CD4-positive, alpha-beta T cell treated with Interleukin-17A for 4 hours (primary cell): ENCODE data around the gene ADSL.

Experiments
- DNase-seq: peaks from one replicate; pipeline ENCODE4 v3.0.0-alpha.2; 2020; ENCODE audit warnings: mixed read lengths

Gene ADSL

DNA sequence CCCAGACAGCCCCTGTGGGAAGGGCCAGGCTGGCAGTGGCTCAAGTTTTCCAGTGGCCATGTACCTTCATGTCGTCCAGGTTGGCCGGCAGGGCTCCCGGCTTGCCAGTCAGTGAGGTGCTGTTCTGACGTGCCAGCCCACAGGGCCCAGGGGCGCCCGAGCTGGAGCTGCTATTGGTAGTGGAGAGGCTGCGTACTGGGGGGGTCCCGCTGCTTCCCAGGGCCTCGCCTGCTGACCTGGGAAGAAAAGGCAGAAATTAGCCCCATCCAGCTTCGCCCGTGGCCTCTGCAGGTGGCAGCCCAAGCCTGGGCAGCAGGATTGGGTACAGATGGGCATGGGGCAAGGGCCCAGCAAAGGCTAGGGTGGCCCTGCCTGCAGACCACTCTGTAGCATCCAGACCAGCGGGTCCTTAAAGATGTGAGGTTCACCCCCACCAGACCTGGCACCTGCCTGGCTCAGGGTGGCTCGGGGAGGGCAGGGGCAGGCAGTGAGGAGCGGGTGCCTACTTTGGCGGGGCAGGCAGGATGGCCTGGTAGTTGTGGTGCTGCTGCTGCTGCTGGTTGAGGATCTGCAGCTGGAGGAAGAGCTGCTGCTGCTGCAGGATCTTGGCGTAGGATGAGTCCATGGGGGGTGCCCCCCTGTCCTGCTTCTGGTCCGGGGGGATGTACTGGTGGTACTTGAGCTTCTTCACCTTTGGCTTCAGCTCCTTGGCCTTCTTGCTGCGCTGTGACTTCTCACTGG lies 74.2 kb downstream of the ADSL start:
- DNase-seq = no peak

DNA sequence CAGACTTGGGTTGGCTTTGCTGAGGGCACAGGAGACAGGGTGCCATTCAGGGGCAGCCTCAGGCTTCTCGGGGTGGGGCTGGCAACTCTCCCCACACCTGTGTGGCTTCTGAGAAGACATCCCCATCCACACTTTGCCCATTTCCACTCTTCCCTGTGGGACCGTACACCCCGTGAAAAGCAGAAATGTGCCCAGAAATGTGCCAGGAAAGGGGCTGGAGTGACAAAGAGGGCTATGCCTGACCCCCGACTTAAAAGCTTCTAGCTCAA lies 74.7 kb downstream of the ADSL start:
- no peak for DNase-seq

DNA sequence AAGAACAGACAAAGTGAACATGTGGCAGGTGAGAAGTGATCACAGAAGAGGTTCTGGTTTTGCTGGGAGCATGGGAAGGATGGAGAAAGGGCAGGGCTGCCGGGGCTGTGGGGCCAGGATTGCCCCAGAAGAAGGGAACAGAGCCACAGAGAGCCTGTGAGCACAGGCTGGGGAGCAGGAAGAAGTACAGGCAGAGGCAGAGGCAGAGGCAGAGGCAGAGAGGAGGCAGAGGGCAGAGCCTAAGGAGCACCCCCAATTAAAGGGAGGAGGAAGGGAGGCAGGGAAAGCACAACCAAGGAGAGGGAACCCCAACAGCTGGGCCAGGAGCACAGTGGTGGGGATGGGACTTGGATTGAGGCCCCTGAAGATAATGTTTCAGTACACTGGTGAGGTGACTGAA lies 75.6 kb downstream of the ADSL start:
- DNase-seq = no peak

DNA sequence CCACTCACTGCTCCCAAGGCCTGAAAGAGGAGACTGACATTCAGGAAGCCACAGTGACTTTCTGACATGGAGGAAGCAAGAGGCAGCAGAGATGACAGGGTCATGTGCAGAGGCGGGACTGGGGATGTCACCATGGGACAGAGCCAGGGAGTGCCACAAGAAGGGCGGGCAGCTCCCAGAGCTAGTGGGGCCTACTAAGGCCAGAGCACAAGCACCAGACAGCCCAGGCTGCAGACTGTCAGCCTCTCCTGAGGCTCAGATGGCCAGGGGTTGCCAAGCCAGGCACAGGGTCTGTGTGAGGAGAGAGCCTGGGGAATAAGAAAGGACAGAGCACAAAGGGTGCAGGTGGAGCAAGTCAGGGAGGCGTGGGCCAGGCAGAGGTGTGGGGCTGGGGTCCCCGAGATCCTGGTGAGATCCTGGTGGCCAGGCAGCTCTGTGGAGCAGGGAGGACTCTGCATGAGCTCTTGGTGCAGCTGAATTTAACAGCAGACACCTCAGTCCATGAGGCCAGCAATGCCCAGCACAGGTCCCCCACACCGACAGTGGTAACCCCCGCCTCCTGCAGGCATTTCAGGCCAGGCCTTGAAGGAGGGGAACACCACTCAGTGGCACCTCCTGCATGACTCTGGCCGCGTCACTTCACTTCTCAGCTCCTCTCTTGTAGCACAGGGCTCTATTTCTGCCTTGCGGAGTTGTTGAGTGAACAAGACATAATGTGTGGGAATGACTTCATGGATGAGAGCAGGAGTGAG lies 76.4 kb downstream of the ADSL start:
- DNase-seq = no peak

DNA sequence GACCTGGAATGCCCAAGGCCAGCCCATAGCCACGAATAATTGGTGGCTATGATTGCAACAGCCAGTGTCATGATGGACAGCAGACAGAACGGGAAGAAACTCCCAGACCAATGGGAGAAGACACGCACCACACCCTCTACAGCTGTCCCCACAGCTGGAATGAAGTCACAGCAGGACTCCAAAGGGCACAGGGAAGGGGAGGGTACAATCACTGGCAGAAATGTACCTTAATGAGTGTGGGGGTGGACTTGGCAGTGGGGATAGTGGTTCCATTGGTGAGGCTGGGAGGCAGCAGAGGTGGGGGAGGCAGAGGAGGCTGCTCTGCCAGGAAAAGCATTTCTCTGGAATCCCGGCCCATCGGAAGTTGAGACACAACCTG lies 77.0 kb downstream of the ADSL start:
- DNase-seq = no peak

DNA sequence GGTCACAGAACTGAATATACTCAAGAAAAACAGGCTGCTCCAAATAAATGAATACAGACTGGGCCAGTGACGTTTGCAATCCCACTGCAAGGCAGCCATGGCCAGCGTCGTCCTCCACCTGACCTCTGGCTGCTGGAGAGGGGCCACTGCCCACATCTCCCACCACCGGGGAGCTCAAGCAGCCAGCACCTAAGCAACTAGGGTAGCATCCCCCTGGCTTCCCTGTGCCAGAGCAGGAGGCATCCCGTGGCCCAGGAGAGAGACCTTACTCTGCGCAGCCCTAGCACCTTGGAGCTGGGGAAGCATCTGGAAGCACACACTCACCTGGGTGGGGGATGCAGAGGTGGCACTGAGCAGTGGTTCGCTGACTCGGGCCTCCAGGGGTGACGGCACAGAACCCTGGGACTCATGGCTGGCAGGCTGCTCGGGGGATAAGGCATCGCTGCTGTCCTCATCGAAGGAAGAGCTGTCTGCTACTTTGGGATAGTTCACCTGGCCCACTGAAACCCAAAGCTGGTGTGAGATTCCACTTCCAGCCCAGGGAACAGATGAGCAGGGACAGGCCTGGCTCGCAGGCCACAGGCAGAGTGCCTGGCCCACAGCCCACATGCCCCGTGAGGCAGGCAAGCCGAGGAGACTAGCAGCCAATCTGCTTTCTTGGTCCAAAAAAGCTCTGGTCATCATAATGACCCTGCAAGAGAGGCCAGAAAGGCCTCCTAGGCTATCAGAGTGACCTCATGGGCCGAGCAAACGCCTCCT lies 77.8 kb downstream of the ADSL start:
- DNase-seq = no peak

DNA sequence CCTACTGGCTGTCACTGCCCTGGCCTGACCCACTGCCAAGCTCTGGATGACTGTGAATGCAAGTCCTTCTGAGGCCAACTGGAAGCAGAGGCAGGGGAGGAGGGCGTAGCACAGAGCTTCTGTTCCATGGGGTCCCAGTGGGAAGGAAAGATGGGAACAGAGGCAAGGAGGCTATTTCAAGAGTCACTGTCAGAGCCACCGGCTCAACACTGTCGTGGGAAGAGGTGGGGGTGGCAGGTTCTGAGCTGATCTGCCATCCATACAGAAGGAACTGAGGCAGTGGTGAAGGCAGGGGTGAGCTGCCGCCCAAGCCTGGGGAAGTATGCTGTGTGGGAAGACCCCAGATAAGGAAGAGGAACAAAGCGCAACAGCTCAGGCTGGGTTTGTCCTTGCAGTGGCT lies 78.8 kb downstream of the ADSL start:
- DNase-seq = no peak

DNA sequence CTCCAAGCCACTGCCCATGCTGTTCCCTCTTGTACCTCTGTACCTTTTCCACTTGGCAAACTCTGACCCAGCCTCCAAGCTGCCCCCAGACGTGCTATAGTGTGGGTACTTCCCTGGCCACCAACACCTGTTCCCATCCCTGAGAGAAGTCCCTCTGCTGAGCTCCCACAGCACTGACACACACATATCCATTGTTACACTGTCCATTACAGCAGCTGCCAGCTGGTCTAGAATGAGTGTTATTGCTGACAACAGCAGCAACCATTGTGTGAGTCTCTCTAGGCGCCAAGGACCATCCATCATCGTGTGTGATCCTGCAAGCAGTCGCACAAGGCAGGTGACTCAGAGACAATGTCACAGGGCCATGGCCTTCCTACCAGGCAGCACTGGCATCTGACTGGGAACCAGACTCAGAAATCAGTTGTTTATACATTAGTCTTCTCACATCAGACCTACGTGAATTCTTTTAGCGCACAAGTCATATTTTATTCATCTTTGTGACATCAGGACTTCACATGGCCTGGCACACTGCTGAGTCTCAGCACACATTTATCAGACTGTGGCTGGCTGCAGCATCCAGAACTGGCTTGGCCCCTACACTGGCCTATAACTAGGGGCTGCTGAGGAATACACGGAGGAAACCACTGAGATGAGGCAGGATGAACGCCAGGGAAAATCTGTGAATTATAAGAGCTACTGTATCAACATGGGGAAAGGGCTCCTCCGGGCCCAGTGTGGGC lies 80.5 kb downstream of the ADSL start:
- no peak for DNase-seq

DNA sequence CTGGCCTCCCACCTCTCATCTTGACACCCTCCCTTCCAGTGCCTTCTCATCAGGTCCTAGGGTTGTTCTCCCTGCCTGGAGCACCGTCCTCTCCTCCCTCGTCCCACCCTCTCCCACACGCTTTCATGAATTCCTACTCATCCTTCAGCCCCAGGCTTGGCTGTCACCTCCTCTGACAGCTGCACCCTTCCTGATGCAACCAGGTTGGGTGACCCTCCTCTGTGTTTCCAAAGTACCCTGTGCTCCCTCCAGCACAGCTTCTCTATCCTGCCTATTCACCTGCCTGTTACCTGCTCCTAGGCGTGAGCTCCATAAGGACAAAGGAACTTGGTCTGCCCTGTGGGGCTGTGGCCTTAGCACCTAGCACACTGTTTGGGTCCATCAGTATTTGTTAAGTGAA lies 82.5 kb downstream of the ADSL start:
- DNase-seq = no peak

DNA sequence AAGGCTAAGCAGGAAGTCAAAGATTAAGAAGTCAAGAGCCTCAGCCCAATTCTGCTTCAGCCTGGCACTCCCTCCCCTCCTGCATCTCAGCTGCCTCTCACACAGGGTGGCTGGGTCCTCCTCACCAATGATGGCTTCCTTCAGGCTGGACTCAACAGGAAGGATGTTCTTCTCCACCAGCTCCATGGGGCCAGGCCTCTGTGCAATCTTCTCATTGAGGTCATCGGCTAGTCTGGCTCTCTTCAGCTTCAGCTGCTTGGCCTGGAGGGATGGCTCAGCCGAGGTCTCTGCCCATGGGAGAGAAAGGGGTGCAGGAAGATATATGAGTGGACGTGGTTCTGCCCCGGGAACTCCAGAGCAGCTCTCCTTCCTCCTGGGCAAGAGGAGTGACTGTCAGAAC lies 83.2 kb downstream of the ADSL start:
- no peak for DNase-seq

DNA sequence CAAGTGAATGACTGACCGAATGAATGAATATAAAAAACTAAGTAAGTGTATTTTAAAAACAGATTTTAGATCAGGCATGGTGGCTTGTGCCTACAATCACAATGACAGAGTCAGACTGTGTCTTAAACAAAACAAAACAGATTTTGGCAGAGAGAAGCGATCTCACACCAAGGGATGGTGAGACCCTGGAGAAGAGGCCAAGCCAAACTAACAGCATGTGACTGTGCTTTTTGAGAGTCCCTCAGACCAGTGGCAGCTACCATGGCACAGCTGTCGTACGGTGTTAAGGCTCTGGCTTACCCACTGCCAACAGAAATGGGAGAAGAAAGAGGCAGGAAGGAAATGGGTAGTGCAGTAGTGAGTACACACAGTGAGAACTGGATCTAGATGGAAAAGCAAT lies 84.7 kb downstream of the ADSL start:
- DNase-seq = no peak

DNA sequence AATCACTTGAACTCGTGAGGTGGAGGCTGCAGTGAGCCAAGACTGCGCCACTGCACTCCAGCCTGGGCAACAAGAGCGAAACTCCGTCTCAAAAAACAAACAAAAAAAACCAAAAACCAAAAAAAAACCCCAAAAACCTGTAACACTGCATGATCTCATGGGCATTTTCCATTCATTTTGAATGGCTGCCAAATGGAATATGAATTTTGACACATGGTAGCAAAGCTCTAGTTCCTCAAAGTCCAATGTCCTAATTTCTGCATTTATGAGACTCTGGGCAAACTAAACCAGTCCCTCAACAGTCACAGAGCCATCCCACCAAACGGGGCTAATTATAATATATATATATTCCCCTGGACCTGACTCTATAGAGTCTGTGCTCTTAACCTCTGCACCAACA lies 85.9 kb downstream of the ADSL start:
- DNase-seq = no peak

DNA sequence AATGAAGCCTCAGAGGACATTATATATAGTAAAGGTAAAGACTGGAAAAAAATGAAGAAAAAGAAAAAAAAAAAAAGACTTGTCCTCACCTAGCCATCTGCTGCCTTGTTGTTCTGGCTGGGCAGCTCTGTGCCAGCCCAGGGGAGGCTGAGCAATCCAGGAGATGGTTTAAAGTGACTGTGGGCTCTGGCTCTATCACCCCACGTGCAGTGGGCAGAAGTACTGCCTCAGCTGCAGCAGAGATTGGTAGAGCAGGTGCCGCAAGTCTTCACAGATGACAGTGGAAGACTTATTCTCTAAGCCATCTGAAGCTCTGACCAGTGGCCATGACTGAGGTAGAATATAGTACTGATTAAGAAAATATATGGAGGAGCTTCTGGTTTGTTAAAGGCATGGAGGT lies 86.3 kb downstream of the ADSL start:
- no peak for DNase-seq

DNA sequence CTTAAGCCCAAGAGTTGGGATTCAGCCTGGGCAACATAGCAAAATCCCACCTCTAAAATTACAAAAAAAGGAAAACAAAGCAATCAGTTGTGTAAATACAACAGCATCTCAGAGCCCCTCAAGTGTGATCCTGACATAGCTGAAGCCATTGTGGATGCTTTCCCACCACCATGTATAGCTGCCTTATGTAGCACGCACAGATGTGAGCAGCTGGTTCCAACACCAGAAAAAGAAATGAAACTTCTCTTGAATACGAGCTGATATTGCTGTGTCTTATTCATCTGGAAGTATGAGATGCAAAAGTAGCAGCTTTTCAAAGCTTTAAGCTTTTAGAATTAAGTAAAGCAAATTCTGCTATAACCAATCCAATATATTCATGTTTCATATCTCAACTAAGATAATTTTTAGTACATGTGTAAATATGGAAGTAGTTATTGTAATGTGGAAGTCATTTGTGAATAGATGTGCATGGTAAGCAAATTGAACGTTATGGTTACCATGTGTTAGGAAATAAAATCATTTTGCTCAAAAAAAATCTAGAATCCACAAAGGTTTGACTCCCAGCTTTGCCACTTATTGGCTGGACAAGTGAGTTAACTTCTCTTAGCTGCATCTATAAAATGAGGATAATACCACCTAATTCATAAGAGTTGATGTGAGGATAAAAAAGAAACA lies 87.3 kb downstream of the ADSL start:
- DNase-seq = no peak

DNA sequence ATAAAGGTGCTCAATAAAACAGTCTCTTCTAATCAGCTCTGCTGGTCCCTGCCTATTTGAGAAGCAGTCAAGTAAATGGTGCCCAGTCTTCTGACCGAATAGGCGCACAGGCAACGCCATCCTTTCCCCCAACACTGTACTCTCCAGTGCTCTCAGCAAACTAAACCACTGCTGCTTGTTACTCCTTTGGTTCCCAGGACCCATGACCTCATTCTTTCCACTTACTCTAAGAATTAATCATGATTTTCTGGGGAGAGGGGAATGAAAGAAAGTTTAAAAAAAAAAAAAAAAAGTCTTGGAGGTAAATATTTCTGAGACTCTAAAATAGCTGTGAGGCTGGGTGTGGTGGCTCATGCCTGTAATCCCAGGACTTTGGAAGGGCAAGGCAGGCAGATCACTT lies 87.8 kb downstream of the ADSL start:
- DNase-seq = no peak

DNA sequence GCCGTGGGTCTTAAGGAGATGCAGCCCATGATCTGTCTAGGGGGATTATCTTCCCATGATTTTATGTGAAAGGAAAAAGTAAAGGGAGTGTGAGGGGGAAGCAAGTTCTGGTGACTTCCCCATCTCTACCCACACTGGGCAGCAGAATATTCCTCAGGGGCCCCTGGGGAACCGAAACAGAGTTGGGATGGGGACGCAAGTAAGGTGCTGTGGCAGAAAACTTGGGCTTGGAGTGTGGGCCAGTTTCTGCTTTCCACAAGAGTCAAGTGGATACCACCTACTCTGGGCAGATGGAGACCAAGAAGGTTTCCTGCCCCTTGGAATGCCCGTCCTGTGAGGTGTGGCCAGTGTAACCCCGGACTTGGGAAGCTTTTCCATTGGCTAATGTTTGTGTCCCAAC lies 88.4 kb downstream of the ADSL start:
- DNase-seq = no peak

DNA sequence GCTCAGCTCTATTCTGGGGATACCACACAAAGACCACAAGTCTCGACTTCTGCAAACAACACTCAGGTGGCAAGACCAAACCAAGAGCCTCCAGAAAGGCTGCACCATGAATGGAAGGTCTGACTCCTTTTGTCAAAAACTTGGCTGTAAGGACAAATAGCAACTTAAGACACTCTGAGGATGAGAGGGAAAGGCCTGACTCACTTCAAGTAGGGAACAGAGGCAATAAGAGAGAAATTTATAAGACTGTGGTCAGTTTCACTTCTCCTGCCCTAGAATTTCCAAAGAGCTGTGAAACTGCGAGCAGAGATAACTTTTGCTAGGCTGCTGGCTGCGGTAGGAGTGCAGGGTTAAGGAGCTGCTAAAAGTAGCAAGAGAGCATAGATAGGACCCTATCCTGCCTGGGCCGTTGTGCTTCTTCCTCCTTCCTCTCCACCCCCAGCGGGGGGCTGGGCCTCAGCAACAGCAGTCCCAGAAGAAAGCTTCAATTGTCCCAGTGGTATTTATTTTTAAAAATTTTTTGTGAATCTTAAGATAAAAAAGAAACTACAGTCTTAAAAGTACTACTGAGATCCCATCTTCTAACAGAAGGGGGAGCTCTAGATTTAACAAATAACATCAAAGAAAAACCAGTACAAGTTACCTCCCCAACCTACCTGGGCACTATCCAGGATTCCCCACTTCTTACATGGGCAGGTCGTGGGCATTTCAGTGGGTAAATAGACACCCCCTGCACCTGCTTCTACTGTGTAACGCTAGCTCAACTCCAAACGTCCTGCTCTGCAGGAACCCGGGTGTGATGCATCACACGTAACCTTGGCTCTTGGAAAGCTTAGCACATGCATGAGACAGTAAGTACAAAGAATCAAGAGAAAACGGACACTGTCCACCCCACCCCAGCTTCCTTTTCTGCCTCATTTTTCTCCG lies 90.5 kb downstream of the ADSL start:
- peak; percentile 26 for DNase-seq
